Measurements from ENCODE around the gene LITAF. TPM values are rescaled to one million over a fixed set of nuclear protein-coding genes. Genes with fewer than 3 reads are reported as not detected.

The LITAF gene
- total RNA-seq (2012; rRNA removed) (96.9 and 113 TPM in 2 replicates), polyA plus RNA-seq (2012; rRNA removed) (203 and 206 TPM in 2 replicates), Bru-seq, nascent RNA (percentile 69 among the genes with signal in this experiment), BruChase-seq, experiment 1, labeled RNA remaining after a 6-hour chase (percentile 85 among the genes with signal in this experiment), BruChase-seq, experiment 2, labeled RNA remaining after a 2-hour chase (percentile 75 among the genes with signal in this experiment)
- 126 and 616 TPM in 2 replicates for polyA plus RNA-seq (2012; cell fraction: cytosol; rRNA removed)
- polyA plus RNA-seq (2012; cell fraction: nucleus; rRNA removed; ENCODE audit: low replicate concordance): 97.8 and 160 TPM in 2 replicates
- long read RNA-seq, transcript LITAF-221 (4 exons, 2,467 nt): major isoform, 30 of 99 reads
- long read RNA-seq, partial matches to known transcripts: 15 of 99 reads
- long read RNA-seq, other reads (novel, unspliced or antisense): 50 of 99 reads

DNA sequence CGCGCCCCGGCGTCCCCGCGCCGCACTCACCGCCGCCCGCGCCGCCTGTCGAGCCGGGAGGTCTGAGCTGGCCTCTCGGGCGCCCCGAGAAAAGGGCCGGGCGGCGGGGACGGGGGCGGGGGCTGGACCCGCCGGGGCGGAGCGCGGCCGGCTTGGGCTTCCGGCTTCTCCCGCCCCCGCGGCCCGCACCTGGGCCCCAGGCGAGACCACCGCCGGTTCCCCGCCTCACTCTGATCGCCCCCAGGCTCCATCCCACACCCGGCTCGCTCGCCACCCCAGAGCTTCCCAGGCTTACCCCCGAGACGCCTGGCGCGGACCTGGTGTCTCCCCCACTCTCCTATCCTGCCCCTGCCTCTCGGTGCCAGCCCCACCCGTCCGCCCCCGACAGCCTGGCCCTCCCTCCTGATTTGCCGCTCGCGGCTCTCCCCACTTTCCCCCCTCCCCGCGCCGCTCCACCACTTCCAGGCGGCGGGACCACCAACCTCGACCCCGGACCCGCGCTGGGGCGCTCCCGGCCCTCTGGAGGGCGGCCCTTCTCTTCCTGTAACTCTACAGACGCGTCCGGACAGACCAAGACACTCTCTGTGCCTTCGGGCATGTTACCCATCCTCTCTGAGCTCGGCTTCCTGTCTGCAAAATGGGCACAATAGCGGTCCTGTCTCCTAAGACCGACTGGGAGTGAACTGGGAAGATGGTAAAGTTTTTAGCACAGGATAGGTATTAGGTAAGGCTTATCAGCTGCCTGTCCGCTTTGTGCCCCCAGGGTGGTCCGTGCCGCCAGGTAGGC is at the start of gene LITAF:
LITAF (minus strand) TSS at position 64 of the 787 bp plus-strand sequence. CDS start 30,189 bp downstream, outside the sequence.
- Histone ChIP-seq H3K14ac (replicated peaks; ENCODE audit: low read depth, low read length) (peak within 1 kb of the TSS; percentile 77), H3K27me3 (ENCODE audit: control insufficient read depth, insufficient read depth, low read length) (no peaks in the 10 kb centered on the region), H2AFZ (replicated peaks; ENCODE audit: low read length, poor library complexity) (peak within 1 kb of the TSS; percentile 98), H3K27ac (ENCODE audit: insufficient read depth, low read length) (peak within 1 kb of the TSS; percentile 95), H3K4me3 (ENCODE audit: insufficient read depth, low read depth, low read length) (peak within 1 kb of the TSS; percentile 93), H3K9me3 (ENCODE audit: control insufficient read depth, insufficient read depth, low read length) (no peaks in the 10 kb centered on the region; the same call in 1 of the 2 replicates), H2BK15ac (ENCODE audit: low read depth, low read length) (peak within 1 kb of the TSS; percentile 83; the same call in 2 of the 3 replicates), H4K20me1 (ENCODE audit: insufficient read depth, low read length) (peaks cover 39% of the 10 kb centered on the region), H2AK5ac (ENCODE audit: low read depth, low read length) (peak within 1 kb of the TSS; percentile 74), H2BK5ac (ENCODE audit: low read depth, low read length, poor library complexity, severe bottlenecking) (peak within 1 kb of the TSS; percentile 94), H4K8ac (ENCODE audit: low read depth in 2 of 2, low read length in 2 of 2) (peak within 1 kb of the TSS; percentile 82 to 94), H3K79me1 (ENCODE audit: low read depth in 1 of 2, low read length in 2 of 2) (peaks cover 21 to 51% of the 10 kb centered on the region in 2 experiments), H3K9me1 (ENCODE audit: insufficient read depth, low read length) (peaks cover 16% of the 10 kb centered on the region), H3K23ac (ENCODE audit: low read depth, low read length) (peak within 1 kb of the TSS; percentile 86), H4K91ac (ENCODE audit: insufficient read depth, low read depth, low read length) (peak within 1 kb of the TSS; percentile 94), H2BK20ac (ENCODE audit: low read depth, low read length) (peak within 1 kb of the TSS; percentile 25), H3K4ac (ENCODE audit: low read depth, low read length) (peak within 1 kb of the TSS; percentile 78), H3K4me1 (ENCODE audit: control insufficient read depth, insufficient read depth, low read length) (peaks cover 16% of the 10 kb centered on the region), H4K5ac (ENCODE audit: low read depth, low read length) (peak within 1 kb of the TSS; percentile 87), H3K18ac (ENCODE audit: low read depth, low read length) (peak within 1 kb of the TSS; percentile 95), H3K9ac (ENCODE audit: low read depth, low read length) (peak within 1 kb of the TSS; percentile 83), H3K36me3 (ENCODE audit: control insufficient read depth, insufficient read depth, low read length) (no peaks in the 10 kb centered on the region; the same call in 1 of the 2 replicates), H2BK120ac (ENCODE audit: low read depth, low read length) (peak within 1 kb of the TSS; percentile 82), H3K4me2 (ENCODE audit: low read depth, low read length) (peak within 1 kb of the TSS; percentile 88), H3K56ac (ENCODE audit: extremely low read depth, insufficient read depth, low read length) (peak within 1 kb of the TSS; percentile 64; the same call in 1 of the 2 replicates), H2AK9ac (replicated peaks; ENCODE audit: low read depth, low read length, poor library complexity) (peak within 1 kb of the TSS; percentile 95)
- ATAC-seq (ENCODE audit: low read depth) (peak; percentile 90), DNase-seq (peak; percentile 42)
- CTCF ChIA-PET: interaction anchor here (1.0 to 1.1 kb wide), 2 partner anchors 10 to 55 kb away, joined by 3 read pairs; no protein-coding TSS in a partner anchor
- dilution Hi-C loops (cut with HindIII; ENCODE audit: low sequenced_read_pairs, unreplicated experiment) (no loop called here), intact Hi-C loops (cut with micrococcal nuclease) (no loop called here), in situ Hi-C loops (cut with MboI; ENCODE audit: low sequenced_read_pairs) (no loop called here)
- no TSS peak for BruUV-seq (replicated peaks)
- 1% methylated on average over 20 of the region's 74 CpGs; no CpG with 5 or more reads in 1 of the 2 experiments for WGBS, 2 experiments (ENCODE audit: extremely low coverage in 2 of 2, insufficient read length in 1 of 2)
- POLR2A ChIA-PET (ENCODE audit: unreplicated experiment): interaction anchor here (0.5 to 0.9 kb wide), 2 partner anchors 20 to 210 kb away, joined by 3 to 5 read pairs; partner anchors contain the start of gene ZC3H7A
- TF ChIP-seq, protein P1, sequence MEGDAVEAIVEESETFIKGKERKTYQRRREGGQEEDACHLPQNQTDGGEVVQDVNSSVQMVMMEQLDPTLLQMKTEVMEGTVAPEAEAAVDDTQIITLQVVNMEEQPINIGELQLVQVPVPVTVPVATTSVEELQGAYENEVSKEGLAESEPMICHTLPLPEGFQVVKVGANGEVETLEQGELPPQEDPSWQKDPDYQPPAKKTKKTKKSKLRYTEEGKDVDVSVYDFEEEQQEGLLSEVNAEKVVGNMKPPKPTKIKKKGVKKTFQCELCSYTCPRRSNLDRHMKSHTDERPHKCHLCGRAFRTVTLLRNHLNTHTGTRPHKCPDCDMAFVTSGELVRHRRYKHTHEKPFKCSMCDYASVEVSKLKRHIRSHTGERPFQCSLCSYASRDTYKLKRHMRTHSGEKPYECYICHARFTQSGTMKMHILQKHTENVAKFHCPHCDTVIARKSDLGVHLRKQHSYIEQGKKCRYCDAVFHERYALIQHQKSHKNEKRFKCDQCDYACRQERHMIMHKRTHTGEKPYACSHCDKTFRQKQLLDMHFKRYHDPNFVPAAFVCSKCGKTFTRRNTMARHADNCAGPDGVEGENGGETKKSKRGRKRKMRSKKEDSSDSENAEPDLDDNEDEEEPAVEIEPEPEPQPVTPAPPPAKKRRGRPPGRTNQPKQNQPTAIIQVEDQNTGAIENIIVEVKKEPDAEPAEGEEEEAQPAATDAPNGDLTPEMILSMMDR (conservative IDR thresholded peaks at IDR 0.05; ENCODE audit: low read depth, low read length): 0 out of 2 replicates have a peak, but pooled peaks have one; percentile 6
- TF ChIP-seq FOS (IDR thresholded peaks at IDR 0.05; ENCODE audit: low read depth, low read length) (no peak), MAFK (IDR thresholded peaks at IDR 0.05; ENCODE audit: low read depth, low read length) (no peak), MAZ (IDR thresholded peaks at IDR 0.05; ENCODE audit: borderline replicate concordance, low read depth, low read length) (peak; percentile 61; the same call in 1 of the 2 replicates), MXI1 (IDR thresholded peaks at IDR 0.05; ENCODE audit: borderline replicate concordance, low read depth, low read length) (no peak), RAD21 (IDR thresholded peaks at IDR 0.05; ENCODE audit: low read length) (no peak), SMC3 (IDR thresholded peaks at IDR 0.05; ENCODE audit: low read depth, low read length) (no peak), POLR2A (IDR thresholded peaks at IDR 0.05; ENCODE audit: low read depth, low read length) (peak; percentile 91), BHLHE40 (IDR thresholded peaks at IDR 0.05; ENCODE audit: low read depth, low read length) (no peak), CEBPB (IDR thresholded peaks at IDR 0.05; ENCODE audit: low read depth, low read length) (no peak)
- TF ChIP-seq, protein P2, sequence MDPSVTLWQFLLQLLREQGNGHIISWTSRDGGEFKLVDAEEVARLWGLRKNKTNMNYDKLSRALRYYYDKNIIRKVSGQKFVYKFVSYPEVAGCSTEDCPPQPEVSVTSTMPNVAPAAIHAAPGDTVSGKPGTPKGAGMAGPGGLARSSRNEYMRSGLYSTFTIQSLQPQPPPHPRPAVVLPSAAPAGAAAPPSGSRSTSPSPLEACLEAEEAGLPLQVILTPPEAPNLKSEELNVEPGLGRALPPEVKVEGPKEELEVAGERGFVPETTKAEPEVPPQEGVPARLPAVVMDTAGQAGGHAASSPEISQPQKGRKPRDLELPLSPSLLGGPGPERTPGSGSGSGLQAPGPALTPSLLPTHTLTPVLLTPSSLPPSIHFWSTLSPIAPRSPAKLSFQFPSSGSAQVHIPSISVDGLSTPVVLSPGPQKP (IDR thresholded peaks at IDR 0.05; ENCODE audit: borderline replicate concordance, low read depth, low read length): no peak
